GM19193 (cell line): Measurements from ENCODE around the gene B3GALT5.

Experiments
- POLR2A ChIP-seq: IDR thresholded peaks from 4 replicates; pipeline ENCODE4 v1.6.1; 2011; ENCODE audit not compliant: insufficient read depth, insufficient read length; ENCODE audit errors: extremely low read depth

Gene B3GALT5

DNA sequence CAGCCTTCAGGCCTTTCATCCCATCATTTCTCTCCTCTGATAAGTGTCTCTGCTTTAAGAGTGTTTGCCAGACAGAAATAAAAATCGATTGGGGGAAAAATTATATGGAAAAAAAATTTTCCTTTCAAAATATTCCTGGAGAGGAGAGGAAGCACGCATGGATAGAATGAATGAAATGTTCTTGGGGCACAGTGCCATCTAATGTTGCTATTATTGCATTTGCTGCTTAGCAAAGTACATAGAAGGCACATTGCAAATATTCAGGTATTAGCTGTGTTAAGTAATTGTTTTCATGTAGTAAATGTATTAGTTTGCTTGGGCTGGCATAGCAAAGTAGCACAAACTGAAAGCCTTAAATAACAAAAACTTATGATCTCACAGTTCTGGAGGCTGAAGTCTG lies 18.1 kb downstream of the B3GALT5 start:
- no peak for TF ChIP-seq POLR2A

DNA sequence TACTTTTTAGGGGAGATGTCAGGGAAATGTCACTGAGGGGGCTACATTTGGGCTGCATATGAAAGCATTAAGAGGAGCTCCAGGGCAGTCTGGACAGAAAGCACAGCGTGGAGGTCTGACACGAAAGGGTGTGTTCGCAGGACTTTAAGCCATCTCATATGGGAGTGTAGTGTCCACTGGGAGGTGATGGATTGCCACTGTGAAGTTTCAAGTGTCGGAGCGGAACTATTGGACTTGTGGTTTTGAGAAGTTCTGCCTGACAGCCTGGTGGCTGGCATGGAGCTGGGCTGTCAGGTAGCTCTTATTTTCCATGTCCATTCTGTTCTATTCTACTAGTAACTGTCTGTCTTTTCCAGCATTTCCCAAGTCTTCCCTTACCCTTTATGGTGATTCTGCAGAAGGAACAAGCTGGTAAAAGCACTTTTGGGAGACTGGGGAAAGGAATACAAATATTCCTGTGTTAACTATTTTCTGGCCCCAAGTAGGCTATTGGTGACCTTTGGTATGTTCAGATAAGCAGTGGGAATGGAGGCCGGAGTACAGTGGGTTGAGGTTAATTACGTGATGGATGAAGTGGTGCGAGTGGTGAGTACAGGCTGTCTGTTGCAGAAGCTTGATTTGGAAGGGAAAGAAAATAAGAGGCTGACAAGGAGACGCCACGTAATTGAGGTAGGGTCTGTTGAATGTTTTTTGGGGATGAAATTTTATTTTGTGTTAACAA lies 19.3 kb downstream of the B3GALT5 start:
- no peak for TF ChIP-seq POLR2A

DNA sequence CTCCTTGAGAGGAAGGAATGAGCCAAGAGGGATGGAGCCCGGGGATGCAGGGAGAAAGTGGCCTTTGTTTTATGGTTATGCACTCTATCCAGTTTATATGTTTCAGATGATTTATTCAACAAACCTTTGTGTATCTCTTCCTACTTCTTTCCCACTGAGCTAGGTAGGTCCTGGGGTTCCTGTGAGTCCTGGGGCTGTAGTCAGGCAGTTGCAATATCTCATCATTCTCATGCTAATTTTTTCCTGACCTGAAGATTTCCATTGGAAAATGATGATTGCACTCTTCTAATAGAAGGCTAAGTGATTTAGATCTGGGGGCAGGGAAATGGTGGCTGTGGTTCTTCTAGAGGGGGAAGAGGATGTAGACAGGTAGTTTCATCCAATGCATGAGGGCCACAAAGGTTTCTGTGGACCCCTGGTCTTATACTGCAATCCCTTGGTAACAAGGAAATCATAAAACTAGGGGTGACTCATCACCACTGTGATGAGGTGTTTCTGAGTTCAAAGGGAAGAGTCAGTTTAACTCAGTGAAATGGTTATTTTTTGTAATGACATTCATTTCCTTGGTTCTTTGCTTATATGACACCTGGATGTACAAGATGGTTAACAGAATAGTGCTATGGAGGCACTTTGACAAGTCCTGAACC lies 20.2 kb downstream of the B3GALT5 start:
- no peak for TF ChIP-seq POLR2A

DNA sequence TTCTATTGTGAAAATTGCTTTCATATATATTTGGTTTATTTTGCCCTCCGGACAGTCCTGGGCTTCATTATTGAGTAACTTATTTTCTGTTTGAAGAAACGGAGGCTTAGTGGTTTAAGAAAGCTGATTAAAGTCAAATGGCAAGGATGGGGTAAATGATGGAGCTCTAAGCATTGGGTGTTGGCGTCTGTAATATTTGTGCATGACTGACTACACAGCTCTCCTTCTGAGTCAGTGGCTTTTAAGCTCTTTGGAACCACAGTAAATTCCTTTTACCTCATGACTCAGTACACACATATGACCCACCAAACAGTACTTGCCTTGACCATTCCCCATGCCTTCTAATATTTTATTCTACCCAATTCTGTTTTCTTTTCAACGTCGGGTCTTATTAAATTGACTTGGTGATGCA lies 21.0 kb downstream of the B3GALT5 start:
- TF ChIP-seq POLR2A = no peak

DNA sequence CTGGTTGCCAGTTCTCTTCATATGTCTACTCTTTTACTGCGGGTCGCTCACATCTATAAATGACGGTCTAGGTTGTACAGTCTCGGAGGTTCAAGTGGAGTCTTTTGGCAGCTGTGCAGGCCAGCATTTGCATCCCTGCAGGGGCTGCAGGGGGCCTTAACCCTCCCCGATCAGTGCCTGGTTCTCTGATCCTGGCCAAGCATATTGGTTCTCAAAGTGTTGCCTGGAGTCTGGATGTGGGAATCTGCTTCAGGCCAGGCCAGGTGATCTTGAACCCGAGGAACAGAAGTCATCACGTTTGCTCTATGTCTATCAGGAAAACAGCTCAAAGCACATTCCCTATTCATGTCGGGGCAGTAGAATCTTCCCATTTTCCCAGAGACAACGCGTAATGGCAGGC lies 21.8 kb downstream of the B3GALT5 start:
- TF ChIP-seq POLR2A = no peak

DNA sequence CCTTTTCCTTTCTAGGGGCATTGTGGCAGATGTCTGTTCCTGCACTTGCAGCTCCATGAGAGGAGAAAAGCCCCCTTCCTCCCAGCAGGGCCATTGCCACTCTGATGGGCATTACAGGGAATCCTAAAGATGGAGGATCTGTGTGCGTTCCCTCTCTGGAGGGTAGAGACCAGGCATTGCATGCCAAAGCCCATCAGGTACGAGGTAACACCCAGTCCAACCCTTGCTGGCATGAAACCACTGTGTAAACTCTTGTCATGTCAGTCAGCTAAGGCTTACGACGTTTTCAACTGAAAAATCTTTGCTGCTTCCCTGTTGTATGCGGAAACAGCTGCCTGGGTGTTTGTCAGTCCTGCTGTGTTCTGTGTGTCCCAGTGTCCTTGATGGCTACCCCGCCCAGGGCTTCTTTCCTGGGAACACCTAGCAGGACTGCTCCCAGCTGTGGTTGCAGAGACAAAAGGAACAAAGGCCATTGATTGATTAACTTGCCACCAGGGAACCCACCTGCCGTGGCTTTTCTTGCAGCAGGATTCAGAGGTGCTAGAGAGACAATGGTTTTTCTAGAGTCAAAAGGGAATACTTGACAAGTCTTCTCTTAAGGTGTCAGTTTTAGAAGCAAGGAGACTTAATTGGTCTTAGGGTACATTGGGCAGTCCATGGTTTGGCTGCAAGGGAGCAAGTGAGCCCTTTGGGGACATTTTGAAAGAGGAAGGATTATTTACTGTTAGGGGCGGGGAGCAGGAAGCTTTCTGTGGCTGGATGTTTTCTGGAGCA lies 24.6 kb downstream of the B3GALT5 start:
- no peak for TF ChIP-seq POLR2A

- no peak for TF ChIP-seq POLR2A
Observed at GRCh38 chr21:39637971-39638240, 25.2 kb downstream of the B3GALT5 start.

DNA sequence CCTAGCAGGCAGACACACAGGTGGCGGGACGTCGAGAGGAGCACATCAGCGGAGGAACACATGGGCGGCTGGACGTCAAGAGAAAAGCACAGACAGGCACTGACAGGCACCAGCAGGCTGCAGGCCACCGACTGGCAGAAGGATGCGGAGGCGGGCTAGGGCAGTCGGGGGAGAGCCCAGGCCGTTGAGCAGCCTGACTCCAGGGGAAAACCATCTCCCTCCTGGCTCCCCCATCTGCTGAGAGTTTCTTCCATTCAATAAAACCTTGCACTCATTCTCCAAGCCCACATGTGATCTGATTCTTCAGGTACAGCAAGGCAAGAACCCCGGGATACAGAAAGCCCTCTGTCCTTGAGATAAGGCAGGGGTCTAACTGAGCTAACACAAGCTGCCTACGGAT lies 25.5 kb downstream of the B3GALT5 start:
- no peak for TF ChIP-seq POLR2A

DNA sequence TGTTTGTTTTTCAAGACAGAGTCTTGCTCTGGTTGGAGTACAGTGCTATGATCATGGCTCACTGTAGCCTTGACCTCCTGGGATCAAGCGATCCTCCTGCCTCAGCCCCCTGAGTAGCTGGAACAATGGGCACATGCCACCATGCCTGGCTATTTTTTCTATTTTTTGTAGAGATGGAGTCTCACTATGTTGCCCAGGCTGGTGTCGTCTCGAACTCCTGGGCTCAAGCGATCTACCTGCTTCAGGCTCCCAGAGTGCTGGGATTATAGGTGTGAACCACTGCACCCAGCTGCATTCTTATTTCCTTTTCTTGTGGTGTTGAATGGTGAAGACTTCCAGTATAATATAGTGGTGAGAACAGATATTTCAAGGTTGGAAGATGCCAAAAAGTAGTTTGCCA lies 28.0 kb downstream of the B3GALT5 start:
- TF ChIP-seq POLR2A = no peak

DNA sequence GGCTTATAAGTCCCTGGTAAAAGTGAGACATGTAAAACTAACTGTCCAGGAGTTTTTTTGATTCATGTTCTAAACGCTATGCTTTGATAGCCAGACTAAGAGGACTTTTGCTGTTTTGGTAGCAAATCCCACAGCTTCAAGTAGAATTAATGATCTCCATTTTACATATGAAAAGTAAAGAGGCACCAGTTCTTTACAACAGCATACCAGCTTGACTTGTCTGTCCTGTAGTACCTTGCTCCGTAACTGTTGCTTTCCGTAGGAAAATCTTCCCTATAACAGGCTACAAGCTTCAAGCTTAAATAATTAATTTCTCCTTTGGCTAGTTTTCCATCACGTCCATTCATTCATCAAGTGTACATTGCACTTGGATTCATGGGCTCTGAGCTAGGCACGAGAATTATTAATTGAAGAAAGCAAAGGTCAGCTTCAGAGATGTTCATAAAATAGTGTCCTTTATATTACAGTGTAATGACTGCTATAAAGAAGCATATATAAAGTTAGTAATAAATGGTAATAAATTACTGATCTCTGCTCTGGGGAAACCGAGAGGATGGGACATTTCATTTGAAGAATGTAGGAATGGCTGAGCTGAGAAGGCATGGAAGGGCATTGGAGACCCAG lies 29.2 kb downstream of the B3GALT5 start:
- TF ChIP-seq POLR2A = no peak

DNA sequence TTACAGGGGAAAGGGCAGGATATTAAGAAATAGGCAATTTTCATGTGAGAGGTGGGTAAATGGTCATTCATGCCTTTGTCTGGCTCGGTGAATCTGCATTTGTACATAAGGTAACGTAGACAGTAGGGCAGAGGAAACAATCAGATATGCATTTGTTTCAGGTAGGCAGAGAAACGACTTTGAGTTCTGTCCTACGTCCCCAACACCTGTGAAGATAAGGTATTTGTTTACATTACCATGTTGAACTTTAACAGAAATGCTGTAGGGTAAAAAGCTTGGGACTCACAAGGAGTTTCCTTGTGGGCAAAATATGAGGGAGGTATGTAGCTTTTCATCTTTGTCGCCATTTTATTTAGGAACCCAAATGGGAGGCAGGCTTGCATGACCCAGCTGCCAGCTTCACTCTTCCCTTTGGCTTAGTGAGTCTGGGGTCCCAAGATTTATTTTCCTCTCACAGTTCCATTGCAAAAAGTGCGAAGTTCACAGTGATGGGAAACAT lies 31.4 kb downstream of the B3GALT5 start:
- TF ChIP-seq POLR2A = no peak

GRCh38 chr21:39645331-39645730 lies 32.6 kb downstream of the B3GALT5 start:
- TF ChIP-seq POLR2A = no peak

- TF ChIP-seq POLR2A = no peak
Observed at GRCh38 chr21:39647476-39647875, 34.7 kb downstream of the B3GALT5 start.

DNA sequence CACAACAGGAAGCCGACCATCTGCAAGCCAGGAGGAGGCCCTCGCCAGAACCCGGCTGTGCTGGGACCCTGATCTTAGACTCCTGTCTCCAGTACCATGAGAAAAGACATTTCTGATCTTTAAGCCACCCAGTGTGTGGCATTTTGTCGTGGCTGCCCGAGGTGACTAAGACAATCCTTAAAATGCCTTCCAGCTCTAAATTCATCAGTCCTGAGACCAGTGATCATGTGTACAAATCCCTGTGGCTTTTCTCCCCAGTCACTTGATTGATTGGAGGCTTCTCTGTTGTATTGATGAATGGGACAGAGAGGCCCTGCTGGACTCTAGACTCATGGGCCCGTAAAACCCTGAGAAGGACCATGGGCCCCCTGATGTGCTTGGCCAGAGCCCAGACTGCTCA lies 36.1 kb downstream of the B3GALT5 start:
- TF ChIP-seq POLR2A = no peak

GRCh38 chr21:39649526-39649925 lies 36.8 kb downstream of the B3GALT5 start:
- no peak for TF ChIP-seq POLR2A
